HG03095 (cell line): ENCODE data around the gene GALNT2.

Experiments
- ATAC-seq: cut with Tn5 transposase; IDR thresholded peaks from one replicate; pipeline ENCODE4 v1.9.1; 2021; ENCODE audit warnings: moderate library complexity; ENCODE audit not compliant: unreplicated experiment

GALNT2 gene

DNA sequence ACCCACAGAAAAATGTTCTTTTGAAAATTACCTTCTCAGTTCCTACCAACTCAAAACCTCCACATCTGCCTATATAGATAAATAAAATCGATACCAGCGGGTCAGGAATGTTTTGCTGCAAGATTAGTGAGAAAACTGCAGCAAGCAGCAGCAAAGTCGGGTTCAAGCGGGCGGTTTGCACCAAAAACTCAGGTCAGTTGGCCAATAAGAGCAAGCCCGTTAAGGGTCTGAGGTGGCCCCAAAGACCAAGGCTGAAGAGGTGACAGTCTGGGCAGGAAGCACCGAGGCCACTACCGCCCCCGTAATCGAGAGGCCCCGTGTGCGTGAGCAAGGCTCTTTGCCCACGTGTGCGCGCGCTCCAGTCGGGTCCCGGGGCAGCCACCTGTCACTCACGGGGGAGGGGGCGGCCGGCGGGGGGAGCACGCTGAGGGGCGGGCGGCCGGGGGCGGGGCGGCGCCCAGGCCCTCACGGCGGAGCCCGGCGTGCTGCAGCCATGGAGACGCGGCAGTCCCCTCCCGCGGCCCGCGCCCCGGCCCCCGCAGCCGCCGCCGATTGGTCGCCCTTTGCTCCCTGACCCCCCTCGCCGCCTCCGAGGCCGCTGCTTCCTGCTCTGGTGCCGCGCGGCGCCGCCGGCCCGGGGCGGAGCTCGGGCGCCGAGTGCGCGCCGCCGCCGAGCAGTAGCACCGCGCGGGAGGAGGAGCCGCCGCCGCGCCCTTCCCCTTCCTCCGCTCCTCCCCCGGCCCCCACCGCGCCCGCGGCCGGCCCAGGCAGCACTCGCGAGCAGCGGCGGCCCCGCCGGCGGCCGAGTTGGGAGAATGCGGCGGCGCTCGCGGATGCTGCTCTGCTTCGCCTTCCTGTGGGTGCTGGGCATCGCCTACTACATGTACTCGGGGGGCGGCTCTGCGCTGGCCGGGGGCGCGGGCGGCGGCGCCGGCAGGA lies at the start of gene GALNT2:
GALNT2 (plus strand) TSS at position 773 of the 939 bp plus-strand sequence; CDS start at position 816, 43 bp downstream.
- peak; percentile 83 for ATAC-seq

DNA sequence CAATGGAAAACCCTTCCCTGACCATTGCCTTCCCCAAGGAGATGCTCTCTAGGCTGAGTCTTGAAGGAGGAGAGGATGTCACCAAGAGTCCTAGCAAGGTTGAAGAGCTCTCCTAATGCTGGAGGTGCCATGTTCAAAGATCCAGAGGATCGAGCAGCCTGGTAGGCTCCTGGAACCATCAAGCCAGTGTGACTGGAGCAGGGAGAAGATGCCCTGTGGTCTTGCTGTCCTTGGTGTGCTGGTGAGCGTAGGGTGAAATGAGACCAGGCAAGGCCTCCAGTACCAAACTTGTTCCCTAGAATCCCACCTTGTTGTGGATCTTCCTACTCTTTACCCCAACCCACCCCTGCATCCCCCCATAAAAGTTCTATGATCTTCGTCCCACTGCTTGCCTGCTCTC lies 46.6 kb upstream of the GALNT2 start:
- no peak for ATAC-seq

DNA sequence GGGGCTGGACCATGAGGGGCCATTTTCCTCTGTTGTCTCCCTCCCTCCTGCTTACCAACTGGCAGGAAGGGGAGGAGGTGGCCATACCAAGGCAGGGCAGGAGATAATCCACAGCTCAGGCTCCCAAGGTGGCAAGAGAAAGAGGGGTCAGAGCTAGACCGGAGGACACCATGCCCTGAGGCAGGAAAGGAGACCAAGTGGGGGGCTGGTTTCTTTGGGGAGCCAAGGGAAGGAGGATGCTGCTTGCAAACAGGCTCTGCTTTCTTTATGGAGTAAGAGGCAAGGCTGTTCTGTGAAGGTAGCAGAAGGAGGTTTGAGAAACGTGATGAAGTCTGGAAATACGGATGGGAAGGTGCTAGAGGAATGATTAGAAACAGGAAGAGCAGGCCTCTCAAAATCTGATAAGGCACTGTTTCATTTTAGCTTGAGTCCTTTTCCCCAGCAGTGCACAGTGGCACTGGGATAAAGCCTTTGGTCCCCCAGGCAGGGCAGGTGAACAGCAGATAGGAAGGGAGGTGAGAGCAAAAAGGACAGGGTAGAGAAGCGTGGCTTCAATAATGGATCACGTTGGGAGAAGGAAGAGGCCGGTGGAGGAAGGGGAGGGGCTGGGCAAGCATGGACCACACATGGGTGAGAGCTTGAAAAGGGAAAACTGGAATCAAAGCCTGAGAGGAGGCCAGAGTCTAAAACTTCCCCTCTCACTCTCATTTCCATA lies 44.2 kb upstream of the GALNT2 start:
- no peak for ATAC-seq

DNA sequence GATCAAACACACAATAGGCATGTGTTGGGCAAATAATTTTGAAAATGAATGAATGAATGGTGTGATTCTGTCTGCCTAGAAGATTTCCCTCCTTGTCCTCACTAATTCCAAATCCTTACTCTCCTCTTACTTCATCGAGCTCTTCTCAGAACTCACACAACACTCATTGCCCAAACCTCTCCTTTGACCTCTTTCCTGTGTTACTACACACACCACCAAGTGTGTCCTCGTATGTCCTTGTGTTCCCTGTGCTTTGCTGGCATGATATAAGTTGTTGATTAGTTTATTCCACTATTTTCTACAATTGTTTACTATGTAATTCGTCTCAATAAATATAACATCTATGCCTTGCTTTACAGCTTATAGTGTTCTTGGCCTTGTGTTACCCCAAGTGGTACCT lies 41.4 kb upstream of the GALNT2 start:
- ATAC-seq = no peak

DNA sequence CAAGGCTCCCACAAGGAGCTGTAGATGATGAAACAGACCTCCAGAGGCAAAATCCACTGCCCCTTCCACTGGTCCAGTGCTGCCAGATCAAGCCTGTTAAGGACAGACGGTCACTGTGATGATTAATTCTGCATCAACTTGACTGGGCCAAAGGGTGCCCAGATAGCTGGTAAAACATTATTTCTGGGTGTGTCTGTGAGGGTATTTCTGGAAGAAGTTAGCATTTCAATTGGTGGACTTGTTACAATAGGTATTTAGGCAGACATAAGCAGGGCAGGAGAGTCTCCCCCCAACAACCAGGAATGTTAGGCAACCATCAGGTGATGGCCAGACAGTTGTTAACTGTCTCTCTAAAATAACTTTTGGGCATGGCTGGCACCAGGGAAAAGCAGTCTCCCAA lies 40.9 kb upstream of the GALNT2 start:
- no peak for ATAC-seq

DNA sequence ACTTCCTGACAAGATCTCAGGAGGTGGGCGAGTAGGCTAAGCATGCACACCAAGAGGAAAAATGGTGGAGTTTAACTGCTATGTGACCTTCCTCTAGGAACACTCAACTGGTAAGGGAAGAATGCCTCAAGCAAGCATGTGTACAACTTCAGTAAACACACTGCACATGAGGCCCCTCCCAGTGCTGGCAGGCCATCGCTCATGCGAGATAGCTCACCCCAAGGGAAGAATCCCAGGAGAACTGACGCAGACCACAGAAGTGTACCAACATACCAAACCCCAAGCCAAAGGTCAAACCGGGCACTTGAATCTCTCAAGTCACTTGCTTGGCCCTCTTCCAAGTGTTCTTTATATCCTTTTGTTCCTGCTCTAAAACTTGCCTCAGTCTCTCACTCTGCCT lies 40.5 kb upstream of the GALNT2 start:
- no peak for ATAC-seq

DNA sequence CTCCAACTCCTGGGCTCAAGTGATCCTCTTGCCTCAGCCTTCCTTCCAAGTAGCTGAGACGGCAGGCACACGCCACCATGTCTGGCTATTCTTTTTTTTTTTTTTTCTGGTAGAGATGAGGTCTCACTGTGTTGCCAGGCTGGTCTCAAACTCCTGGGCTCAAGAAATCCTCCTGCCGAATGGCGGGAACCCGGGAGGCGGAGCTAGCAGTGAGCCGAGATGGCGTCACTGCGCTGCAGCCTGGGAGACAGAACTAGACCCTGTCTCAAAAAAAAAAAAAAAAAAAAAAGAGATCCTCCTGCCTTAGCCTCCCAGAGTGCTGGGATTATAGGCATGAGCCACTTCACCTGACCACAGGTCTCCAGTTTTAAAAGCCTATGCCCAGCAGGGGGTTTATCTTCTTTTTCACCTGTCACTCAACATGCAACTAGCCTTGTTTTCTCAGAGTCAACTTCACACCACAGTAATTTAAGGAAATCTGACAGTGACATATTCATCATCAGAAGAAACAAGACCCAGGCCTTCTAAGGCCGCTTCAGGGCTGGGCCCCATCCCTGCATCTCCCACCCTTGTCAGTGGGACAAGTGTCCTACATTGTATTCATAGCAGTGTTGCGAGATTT lies 38.3 kb upstream of the GALNT2 start:
- ATAC-seq = no peak

DNA sequence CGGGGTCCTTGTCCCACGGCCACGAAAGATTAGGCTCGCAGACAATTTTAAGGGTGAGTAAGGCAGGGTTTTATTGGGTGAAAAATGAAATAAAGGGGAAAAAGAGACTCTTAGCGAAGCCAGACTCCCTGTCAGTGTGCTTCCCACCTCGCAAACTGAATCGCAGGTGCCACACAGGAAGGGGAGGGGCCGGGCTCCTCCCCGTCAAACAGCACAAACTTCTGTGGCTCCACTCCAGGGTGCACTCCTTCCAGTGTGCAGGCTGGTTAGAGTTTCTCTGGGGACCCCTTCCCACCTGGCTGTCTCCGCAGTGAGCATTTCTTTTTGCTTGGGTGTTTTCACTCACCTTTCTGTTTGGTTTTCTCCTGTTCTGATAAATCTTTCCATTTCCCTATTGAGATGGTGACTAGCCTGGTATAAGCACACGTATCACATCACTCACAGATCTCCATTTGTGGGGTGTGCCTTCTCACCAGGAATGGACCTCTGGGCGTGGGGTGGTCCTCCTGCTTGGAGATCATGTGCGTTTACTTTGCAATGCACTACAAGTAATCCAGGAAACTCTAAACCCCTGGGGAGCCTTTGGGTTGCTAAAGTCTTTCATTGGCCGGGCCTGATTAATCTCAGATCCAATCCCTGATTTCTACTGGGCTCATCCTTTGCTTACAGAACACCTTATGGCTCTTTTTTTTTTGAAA lies 37.6 kb upstream of the GALNT2 start:
- no peak for ATAC-seq

DNA sequence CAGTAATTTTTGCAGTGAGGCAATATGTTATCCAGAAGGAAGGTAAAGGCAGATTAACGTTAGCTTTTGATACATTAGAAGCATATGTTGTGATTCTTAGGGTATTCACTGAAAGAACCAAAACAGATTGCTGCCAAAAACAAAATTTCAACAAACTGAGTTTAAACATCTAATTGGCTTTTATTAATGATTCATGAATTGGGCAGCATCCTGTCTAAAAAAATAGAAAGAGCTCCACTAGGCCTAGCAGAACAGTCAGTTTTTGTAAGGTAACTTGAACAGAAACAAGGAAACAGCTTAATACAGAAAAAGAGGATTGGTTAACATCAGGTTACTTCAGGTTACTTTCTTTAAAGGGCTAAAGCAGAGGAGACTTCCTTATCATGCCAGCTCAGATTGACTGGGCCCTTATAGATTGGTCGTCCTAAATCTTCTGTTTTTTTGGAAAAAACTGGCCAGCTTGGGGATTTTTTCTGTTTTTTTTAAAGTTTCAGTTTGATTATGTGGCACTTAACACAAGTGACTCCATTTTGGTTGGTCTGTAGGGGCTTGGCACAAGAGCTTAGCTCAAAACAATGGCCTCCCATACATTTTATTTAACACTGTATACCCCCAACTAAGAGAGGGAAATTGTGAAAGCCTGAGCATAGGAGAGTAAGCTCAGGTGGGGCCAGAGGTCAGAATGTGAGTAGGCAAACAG lies 36.8 kb upstream of the GALNT2 start:
- no peak for ATAC-seq

DNA sequence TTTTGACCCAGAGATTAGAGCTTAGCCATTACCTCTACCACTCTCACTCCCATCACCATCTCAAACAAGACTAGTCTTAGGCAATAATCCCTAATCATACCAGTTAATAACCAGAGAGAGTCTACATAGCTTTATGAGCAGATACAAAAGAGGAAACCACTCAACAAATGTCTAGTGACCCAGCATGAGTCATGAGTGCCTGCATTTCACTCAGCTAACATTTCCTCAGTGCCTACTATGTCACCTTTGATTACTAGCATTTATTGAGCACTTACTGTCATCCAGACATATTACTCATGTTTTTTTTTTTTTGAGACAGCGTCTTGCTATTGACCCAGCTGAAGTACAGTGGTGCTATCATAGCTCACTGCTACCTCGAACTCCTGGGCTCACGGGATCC lies 35.9 kb upstream of the GALNT2 start:
- no peak for ATAC-seq

DNA sequence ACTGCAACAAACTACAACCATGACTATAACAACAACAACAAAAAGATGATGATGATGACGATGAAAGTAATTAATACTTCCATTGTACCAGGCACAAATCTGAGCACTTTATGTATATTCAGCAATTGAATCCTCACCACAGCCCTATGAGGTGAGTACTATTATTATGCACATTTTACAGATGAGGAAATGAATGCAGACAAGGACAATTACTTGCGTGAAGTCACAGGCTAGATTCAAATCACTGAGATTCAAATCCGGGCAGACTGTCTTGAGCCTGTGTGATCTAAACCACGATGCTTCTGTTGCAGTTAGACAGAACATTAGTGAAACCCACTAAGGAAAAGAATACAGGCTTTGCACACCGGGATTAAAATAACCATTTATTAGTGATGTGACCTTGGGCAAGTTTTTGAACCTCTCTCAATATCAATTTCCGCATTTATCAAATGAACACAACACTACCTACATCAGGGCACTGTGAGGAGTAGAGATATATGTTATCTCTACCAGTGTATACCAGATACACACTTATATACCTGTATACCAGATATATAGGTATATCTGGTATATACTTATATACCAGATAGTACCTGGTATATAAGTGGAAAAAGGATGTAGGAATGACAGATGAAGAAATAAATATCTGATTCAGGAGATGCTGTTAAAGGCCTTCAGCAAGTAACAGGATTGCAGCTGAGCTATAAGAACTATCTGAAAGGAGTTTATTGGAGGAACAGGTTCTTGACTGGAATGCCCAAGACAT lies 34.3 kb upstream of the GALNT2 start:
- no peak for ATAC-seq

DNA sequence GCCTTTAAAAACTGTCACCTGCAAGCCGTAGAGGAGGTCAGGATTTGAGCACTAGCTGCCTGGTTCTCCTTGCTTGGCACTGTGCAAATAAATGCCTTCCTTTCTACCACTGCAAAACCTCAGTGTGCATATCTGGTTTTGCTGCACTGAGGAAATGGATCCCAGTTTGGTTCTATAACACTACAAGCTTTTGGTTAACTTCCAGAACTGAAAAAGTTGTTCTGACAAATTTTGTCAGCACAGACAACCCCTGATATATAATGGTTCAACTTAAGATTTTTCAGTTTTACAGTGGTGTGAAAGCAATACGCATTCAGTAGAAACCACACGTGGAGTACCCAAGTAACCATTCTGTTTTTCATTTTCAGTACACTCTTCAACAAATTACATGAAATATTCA lies 29.8 kb upstream of the GALNT2 start:
- no peak for ATAC-seq

DNA sequence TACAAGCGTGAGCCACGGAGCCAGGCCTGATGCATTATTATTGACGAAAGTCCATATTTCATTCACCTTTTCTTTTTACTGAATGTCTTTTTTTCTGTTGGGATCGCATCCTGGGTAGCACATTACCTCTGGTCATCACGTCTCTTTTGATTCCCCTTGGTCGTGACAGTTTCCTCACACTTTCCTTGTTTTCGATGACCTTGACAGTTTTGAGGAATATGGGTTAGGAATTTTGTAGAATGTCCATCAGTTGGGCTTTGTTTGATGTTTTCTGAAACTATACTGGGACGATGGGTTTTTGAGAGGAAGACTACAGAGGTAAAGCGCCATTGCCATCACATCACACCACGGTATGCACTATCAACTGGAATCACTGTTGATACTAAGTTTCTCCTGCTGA lies 26.6 kb upstream of the GALNT2 start:
- no peak for ATAC-seq

DNA sequence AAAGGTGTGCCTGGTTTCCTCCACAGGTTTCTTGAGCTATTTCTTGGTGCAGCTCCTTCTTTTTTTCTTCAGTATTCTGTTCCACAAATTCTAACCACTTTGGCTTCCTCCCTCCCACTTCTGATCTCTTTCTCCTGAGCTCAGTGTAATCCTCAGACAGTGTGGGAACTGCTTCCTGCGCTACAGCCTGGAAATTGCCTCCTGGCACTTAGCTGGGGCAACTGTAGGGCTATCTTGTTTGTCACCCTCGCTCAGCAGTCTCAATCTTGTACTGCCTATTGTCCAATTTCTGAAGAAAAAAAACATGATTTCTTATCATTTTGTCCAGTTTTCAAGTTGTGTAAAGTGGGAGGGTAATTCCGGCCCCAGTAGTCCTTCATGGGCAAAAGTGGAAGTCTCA lies 24.0 kb upstream of the GALNT2 start:
- ATAC-seq = no peak

DNA sequence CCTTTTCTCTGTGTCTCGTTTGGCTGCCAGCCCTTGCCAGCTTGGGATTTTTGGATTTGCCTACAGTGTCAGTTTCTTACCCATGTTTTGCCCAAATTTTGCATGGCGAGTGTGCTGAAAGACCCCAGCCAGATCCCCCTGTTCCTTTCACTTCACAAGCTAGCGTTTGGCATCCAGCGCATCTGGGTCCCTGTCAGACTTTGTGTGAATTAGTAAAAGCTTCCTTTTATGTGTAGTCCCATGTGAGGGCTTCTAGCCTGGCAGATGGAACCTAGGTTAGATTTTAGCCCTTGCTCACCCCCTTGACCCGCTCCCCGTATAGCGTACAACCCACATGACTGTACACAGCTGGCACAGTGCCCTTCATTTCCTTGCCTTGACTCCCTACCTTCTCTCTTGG lies 22.3 kb upstream of the GALNT2 start:
- ATAC-seq = no peak

DNA sequence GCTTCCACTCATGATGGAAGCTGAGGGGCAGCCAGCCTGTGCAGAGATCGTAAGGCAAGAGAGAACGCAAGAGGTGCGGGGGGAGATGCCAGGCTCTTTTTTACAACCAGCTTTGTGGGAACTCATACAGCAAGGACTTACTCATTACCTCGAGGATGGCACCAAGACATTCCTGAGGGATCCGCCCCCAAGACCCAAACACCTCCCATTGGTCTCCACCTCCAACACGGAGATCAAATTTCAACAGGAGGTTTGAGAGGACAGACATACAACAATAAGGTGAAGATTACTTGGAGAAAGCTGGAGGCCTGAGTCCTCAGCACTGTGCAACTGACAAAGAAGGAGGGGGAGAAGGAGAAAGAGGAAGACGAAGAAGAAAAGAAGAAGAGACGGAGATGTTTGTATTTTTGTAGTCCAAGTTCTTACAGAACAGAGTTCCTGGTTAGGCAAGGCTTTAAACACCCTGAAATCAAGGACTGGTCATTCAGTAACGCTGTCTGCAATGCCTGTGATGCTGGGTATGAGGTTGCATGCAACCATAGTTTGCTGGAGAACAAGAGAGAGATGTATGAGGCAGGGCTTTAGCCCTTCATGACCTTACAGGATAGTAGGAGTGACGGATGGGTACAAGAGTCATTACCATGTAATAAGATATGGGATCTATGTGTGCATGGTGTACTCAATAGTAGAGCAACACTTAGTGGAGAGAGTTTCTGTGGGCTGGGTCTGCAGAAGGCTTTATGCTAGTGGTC lies 19.7 kb upstream of the GALNT2 start:
- no peak for ATAC-seq

DNA sequence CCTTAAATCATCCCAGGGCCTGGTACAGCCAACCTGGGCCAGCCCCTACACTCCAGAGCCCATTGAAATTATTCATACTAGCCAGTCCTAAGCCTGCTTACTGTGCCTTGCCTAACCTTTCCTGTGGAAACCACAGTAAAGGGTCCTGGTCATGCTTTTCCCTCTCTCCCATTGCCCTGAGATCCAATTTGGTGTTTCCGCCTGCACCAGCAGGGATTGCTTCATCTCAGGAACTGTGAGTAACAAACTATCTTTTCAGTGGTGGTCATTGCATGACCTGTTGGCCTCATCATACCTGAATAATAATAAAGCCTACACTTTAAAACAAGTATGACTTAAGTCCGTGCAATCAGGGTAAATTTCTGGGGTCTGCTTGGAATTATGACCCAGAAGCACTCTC lies 18.7 kb upstream of the GALNT2 start:
- no peak for ATAC-seq

DNA sequence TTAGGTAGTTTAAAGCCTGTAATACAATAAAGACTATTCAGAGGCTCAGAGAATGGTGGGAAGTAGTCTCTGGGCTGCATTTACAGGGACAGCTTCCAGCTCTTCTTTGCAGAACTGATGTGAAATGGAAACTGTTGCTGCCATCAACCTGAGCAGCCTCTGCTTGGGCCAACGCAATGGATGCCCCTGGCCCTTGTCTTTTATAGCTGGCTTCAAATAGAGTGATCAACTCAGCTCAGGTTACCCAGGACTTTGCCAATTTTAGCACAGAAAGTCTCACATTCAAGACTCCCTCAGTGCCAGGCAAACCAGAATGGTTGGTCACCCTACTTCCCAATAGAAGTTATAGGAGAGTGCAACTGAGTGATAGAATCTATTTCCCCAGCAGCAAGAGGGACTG lies 18.1 kb upstream of the GALNT2 start:
- no peak for ATAC-seq

DNA sequence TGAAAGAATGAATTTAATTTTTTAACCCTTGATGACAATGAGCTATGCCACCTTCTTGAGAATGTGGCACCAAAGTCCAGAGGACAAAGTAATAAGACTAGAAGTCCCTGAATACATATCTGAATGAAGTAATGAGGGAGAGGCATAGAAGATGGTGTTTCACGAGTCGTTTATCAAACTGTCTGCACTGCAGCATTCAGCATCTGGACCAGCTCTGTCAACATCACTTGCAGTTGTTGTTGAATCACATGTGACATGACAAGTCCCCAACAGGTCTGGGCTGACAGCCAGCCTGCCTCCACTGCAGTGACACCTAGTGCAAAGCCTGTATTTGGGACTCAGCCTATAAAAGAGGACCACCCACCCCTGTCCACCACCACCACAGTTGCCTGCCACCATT lies 17.3 kb upstream of the GALNT2 start:
- no peak for ATAC-seq
